ENCODE measurements around the gene C1QTNF2.

The C1QTNF2 gene, protein sequence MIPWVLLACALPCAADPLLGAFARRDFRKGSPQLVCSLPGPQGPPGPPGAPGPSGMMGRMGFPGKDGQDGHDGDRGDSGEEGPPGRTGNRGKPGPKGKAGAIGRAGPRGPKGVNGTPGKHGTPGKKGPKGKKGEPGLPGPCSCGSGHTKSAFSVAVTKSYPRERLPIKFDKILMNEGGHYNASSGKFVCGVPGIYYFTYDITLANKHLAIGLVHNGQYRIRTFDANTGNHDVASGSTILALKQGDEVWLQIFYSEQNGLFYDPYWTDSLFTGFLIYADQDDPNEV

DNA sequence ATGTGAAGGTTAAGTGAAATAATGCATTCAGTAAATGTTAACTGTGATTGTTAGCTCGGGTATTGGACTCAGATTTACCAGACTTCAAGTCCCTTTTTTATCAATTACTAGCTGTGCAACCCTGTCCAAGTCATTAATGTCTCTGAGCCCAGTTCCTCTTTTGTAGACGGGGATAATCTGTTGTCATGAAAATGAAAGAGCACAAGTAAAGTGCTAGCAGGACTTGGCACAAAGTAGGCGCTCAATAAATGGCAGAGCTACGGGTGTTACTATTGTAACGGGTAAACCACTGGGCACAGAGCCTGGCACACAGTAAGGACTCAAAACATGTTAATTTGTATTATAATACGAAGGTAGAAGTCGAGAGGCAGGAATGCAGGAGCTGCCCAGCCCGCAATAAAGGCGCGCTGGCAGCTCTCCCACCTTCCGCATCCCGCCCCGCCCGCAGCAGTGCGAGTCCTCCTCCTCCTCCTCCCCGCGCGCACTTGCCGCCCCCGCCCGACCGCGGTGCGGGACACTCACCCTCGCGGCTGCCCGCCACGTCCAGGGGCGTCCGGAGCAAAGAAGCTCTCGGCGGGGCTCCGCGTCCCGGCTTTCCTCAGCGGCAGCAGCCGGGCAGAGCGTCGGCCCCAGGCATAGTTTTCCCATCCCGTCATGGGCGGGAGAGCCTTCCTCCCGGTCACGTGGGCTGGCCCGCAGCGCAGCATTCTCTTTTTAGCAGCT, at the start of gene C1QTNF2:
Gene C1QTNF2 (minus strand): TSS at position 637 of the 723 bp plus-strand sequence. CDS start 15,615 bp downstream, outside the sequence.
- TF ChIP-seq ZFX (IDR thresholded peaks at IDR 0.05): no peak
- TF ChIP-seq, protein P1, sequence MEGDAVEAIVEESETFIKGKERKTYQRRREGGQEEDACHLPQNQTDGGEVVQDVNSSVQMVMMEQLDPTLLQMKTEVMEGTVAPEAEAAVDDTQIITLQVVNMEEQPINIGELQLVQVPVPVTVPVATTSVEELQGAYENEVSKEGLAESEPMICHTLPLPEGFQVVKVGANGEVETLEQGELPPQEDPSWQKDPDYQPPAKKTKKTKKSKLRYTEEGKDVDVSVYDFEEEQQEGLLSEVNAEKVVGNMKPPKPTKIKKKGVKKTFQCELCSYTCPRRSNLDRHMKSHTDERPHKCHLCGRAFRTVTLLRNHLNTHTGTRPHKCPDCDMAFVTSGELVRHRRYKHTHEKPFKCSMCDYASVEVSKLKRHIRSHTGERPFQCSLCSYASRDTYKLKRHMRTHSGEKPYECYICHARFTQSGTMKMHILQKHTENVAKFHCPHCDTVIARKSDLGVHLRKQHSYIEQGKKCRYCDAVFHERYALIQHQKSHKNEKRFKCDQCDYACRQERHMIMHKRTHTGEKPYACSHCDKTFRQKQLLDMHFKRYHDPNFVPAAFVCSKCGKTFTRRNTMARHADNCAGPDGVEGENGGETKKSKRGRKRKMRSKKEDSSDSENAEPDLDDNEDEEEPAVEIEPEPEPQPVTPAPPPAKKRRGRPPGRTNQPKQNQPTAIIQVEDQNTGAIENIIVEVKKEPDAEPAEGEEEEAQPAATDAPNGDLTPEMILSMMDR (conservative IDR thresholded peaks at IDR 0.05): no peak
- H3K27ac ChIP-seq: no peak within 1 kb of the TSS; the same call in 1 of the 2 replicates

DNA sequence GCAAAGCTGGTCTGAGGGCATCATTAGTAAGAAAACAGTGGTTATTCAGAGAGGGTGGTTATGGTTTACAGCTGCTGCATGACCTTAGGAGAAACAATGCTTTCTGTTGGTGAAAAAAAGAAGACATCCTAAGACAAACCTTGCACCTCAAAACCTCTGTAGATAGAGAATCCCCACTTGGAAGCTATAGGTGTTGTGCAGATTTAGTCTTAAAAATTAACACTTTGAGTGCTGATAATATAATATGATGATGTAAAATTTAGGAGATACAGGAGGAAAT, 49.8 kb upstream of the C1QTNF2 start:
- TF ChIP-seq ZFX (IDR thresholded peaks at IDR 0.05): no peak
- TF ChIP-seq, protein P1 (conservative IDR thresholded peaks at IDR 0.05): no peak

DNA sequence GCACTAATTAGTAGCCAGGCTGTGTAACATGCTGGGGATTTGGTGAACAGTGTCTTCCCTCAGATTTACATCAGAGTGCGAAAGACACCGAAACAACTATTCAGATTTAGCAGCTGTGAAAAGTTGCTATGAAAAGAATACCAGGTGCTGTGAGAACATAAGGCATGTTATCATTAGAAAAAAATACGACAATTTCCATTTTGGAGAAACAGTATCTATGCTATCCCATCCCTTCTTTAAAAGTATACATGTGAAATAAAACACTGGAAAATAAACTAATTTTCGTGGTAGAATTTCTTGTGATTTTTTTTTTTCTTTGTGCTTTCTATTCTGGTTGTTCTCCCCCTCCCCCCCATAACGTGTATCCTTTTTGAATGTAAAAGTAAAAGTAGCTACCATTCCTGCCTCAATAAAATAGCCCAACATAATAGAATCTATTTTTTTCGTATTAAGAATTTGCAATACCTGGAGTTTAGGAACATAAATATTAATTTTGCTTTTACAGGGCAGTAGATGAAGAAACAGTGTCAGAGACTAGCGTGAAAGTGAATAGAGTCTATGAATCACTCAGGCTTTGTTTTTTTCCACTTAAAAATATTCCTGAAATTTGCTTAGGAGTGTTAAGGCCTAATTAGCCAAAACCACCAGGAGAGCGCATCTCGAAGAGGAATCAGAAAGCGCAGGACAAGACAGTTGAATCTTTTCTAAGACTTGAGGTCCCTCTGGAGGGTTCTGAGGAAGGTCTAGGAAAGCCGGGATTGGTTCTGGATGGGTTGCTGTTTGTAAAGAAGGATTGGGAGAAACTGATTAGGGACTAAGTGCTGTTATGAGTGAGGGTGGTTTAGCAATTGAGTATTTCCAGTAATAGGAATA, 49.3 kb upstream of the C1QTNF2 start:
- H3K27ac ChIP-seq: peak overlapping the region; percentile 69
- TF ChIP-seq ZFX (IDR thresholded peaks at IDR 0.05): no peak
- TF ChIP-seq, protein P1 (conservative IDR thresholded peaks at IDR 0.05): no peak

More for the DNA sequence above, 49.8 kb upstream of the C1QTNF2 start:
- no peak overlapping the region for H3K27ac ChIP-seq

DNA sequence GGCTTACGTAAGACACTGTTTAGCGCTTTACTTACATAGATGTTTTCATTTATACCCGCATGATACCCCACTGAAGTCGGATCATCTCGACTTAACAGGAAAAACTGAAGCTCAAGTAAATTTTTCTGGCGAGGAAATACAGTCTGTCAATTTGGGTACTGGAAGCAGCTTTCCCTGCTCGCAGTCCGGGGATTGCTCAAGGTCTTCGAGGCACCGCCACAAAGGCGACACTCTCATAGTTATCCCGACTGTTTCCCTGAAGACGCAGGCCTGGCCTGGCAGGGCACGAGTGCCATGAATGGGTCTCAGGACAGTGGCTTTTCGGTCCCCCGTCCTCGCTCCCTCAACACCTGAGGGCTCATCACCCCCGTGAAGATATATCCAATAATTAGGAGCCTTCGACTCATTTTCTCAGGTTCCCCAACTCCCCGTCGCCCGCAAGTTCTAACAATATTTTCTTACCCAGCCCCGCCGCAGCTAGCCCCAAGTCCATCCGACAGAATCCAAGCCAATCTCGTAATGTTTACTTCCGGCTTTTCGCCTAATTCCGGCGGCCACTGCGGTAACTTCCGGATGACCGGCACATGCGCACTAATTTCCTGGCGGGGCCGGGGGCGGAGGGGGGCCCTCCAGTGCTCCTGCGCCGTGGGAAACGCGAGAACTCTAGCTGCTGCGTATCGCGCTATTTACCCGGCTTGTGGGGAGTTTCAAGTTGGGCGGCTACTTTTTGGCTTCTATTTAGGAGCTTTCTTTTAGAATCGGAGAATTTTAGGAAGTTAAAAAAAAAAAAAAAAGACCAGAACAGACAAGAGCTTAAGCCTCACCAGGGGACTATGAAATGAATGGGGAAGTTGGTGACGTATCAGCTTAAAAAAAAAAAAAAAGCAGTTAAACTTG, 48.4 kb upstream of the C1QTNF2 start, which contains the start of gene SLU7:
Gene SLU7 (minus strand): TSS at position 521 of the 897 bp plus-strand sequence. CDS start 3,787 bp downstream, outside the sequence.
- peak within 1 kb of the TSS; percentile 69 for H3K27ac ChIP-seq
- TF ChIP-seq, protein P1 (conservative IDR thresholded peaks at IDR 0.05): no peak
- peak; percentile 43; the same call in 1 of the 2 replicates for TF ChIP-seq ZFX (IDR thresholded peaks at IDR 0.05)

DNA sequence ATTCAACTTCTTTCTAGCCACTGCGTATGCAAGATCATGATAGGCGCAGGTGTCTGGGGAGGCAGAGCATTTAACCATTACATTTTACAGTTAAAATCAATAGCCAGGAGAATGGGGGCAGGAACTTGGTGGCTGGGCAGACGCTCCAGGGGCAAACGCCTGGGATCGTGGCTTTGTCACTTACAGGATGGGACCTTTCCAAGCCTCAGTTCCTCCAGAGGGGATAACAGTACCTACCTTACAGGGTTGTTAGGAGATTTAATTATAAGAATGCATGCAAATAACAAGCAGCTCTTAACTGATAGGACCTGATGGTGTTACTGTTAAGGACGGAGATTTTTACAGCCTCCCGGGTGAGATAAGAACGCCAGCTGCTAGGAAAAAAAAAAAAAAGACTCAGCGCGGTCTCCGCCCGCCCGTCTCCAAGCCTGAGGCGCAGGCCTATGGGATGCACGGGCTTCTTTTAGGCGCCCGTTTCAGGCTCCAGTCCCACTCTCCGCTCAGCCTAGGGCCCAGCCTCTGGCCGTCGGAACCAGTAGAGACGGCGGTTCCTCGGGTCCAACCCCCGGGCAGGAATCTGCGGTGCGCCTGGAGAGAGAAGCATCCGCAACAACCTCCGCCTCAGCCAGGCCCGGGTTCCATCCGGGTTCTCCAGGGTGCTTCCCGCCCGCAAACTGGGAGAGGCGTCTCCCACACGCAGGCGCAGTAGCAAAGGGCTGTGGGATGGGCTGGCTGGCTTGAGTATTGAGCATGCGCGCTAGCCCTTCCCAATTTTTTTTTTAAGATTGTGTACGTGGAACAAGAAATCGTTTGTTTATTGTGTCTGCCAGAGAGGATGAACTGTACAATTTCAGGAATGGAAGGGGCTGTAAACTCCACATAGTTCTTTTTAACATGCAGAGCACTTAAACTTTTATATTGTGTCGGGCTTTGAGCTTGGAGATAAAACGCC, 29.3 kb upstream of the C1QTNF2 start, which contains the start of gene FAM200C:
Gene FAM200C (minus strand): TSS at position 653 of the 952 bp plus-strand sequence. CDS start 4,564 bp downstream, outside the sequence.
- H3K27ac ChIP-seq: peak within 1 kb of the TSS; percentile 89
- TF ChIP-seq, protein P1 (conservative IDR thresholded peaks at IDR 0.05): no peak
- TF ChIP-seq ZFX (IDR thresholded peaks at IDR 0.05): peak; percentile 96

All from C4-2B (cell line).